Epithelial cell of esophagus (primary cell): ENCODE measurements around the gene RGS3.

Experiments
- DNase-seq: peaks from one replicate; pipeline ENCODE4 v3.0.0; 2010; ENCODE audit warnings: low read depth
- H3K4me3 ChIP-seq: 2 replicates; pipeline ENCODE4 v1.5.1; 2011; ENCODE audit warnings: mild to moderate bottlenecking, low read length, control low read depth
- TF ChIP-seq, protein P1 (sequence below): IDR thresholded peaks from 2 replicates; pipeline ENCODE4 v1.5.1; 2011; ENCODE audit warnings: low read depth, mild to moderate bottlenecking, low read length, control low read depth, inconsistent platforms; ENCODE audit not compliant: insufficient read depth; ENCODE audit errors: missing control alignments

Gene RGS3

DNA sequence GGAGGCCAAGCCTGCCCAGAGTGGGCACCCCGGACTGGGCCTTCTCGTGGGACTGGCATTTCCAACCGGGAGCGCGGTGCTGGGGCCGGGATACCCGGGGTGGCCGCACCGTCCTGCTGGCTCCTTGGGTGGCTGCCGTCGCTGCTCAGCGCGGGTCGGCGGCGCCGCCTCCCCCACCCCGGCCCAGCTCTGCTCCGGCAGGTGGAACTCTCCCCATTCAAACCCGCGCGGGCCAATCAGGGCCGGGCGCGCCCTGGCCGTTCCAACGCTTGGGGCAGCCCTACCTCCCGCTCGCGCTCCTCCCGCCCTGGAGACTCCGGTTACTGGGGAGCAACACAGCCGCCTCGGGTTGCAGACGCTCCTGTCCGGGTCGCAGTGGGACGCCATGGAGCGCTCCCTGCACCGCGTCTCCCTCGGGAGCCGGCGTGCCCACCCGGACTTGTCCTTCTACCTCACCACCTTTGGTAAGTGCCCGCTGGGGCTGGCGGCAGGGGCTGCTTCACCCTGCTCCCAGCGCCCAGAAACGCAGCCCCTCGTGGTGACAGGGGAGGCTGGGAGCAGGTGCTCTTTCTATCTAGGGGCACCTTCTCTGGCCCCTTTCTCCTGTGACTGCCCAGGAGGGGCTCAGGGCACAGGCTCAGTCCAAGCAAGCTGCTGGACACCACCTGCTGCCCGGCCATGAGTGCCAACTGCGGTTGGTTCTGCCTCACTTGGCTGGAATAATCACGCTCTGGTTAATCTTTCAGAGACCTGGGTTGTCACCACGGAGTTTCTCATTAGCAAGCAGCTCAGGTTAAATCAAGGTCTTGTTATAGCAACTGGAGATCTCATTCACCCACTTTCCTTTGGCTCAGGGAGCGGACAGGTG lies at the start of gene RGS3:
Gene RGS3 (plus strand): TSS at position 310 of the 868 bp plus-strand sequence. CDS start 76 bp downstream, at position 386.
- DNase-seq = peak; percentile 48
- peak within 1 kb of the TSS; percentile 25 for H3K4me3 ChIP-seq
- TF ChIP-seq, protein P1, sequence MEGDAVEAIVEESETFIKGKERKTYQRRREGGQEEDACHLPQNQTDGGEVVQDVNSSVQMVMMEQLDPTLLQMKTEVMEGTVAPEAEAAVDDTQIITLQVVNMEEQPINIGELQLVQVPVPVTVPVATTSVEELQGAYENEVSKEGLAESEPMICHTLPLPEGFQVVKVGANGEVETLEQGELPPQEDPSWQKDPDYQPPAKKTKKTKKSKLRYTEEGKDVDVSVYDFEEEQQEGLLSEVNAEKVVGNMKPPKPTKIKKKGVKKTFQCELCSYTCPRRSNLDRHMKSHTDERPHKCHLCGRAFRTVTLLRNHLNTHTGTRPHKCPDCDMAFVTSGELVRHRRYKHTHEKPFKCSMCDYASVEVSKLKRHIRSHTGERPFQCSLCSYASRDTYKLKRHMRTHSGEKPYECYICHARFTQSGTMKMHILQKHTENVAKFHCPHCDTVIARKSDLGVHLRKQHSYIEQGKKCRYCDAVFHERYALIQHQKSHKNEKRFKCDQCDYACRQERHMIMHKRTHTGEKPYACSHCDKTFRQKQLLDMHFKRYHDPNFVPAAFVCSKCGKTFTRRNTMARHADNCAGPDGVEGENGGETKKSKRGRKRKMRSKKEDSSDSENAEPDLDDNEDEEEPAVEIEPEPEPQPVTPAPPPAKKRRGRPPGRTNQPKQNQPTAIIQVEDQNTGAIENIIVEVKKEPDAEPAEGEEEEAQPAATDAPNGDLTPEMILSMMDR = no peak

DNA sequence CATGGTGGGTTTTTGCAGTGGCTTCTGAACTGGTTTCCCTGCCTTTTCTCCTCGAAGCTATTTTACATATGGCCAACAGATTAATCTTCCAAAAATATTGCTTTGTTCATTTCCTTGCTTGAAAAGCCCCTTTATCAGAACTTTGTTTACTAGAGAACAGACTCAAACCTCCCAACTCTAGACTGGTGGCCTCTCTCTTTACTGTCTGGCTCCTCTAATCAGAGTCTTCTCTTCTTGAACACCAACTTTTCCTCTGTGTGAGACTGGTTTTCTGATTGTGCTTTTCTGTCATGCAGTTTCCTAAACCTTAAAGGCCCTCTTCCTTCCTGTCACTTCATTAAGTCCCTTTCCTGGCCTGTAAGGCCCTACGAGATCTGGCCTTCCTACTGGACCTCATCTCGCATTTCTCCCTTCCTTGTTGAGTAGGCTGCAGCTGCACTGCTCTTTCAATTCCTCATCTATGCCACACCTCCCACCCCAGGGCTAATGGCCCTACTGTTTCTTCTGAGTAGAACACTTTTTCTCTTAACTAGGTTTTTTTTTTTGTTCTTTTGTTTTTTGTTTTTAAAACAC lies 47.3 kb upstream of the RGS3 start:
- H3K4me3 ChIP-seq = no peak overlapping the region
- DNase-seq = no peak
- TF ChIP-seq, protein P1 = no peak

DNA sequence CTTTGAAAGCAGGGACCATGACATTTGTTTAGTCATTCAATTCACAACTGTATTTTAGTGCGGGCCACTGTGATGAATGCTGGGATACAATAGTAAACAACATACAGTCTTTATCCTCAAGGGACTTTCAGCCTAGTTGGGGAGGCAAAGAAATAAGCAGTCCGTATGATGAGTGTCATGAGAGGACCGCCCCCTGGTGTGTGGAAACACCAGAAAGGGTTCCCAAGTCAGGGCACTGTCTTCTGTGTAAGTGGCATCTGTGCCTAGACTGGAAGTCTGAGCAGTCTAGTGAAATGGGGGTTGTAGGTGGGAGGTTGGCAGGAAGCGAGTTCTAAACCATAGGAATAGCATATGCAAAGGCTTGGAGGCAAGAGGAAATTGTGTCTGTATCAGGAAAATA lies 46.2 kb upstream of the RGS3 start:
- no peak for DNase-seq
- H3K4me3 ChIP-seq = no peak overlapping the region
- TF ChIP-seq, protein P1 = no peak

DNA sequence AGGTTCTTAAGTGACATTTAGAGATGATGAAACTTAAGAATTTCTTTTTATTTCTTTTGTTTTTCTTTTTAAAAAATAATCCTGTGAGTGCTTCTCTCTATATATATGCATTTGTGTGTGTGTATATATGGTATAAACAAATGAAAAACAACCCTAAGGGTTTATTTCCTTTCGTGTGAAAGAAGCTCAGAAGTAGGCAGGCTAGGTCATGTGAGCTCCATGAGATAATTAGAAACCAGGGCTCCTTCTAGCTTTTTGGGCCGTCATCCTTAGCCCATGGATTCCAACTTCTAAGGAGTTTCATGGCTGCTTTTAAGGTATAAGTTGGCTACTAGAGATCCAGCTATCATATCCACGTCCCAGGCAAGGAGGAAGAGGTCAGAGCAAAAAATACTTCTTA lies 41.8 kb upstream of the RGS3 start:
- no peak for DNase-seq
- TF ChIP-seq, protein P1 = no peak
- H3K4me3 ChIP-seq = no peak overlapping the region

DNA sequence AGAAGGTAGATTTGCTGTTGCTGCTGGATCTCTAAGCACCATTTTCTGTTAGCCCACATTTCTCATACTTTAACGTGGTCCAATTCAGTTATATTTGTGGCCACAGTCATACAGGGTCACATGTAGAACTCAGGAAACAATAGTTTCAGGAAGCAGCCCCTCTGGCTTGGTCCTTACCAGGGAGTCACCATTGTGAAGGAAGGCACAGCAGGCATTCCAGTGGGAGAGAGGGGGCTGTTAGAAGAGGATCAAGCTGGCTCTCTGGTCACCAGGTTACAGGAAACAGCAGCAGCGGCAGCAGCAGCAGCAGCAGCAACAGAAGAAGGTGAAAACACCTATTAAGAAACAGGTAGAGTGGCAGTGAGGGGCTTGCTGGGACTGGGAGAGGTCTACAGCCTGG lies 38.5 kb upstream of the RGS3 start:
- TF ChIP-seq, protein P1 = no peak
- no peak overlapping the region for H3K4me3 ChIP-seq
- no peak for DNase-seq

DNA sequence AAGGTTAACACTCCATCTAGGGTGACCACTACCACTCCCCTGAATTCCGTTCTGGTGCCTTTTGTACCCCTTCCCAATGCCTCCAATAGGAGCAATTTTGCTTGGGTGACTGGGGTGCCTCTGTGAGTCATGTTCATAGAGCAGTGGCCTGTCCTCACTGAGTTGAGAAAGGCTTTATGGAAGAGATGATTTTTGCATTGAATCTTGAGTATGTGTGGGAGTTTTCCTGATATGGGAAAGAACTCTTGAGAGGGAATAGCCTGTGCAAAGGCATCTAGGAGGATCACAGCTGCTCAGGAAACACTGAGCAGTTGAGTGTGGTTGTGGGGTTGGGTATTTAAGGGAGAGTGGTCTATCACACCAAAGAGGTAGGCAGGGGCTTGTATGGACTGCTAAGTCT lies 36.8 kb upstream of the RGS3 start:
- TF ChIP-seq, protein P1 = no peak
- no peak for DNase-seq
- H3K4me3 ChIP-seq = no peak overlapping the region
